Measurements from ENCODE around the gene RAPGEF1.
A peak's percentile ranks its signal among the peaks of the same experiment; 100 is the strongest.

Gene RAPGEF1

GRCh38 chr9:131598121-131598520 lies 141.8 kb downstream of the RAPGEF1 start:
- no peaks in the 10 kb centered on the region for H3K27me3 ChIP-seq (ENCODE audit: insufficient read depth, poor library complexity, severe bottlenecking)
- peak; percentile 99 to 100 for DNase-seq (ENCODE audit: low read depth in 1 of 2, low spot score in 1 of 2)
- peak overlapping the region; percentile 84 for H3K27ac ChIP-seq (replicated peaks)
- TF ChIP-seq, protein P1, sequence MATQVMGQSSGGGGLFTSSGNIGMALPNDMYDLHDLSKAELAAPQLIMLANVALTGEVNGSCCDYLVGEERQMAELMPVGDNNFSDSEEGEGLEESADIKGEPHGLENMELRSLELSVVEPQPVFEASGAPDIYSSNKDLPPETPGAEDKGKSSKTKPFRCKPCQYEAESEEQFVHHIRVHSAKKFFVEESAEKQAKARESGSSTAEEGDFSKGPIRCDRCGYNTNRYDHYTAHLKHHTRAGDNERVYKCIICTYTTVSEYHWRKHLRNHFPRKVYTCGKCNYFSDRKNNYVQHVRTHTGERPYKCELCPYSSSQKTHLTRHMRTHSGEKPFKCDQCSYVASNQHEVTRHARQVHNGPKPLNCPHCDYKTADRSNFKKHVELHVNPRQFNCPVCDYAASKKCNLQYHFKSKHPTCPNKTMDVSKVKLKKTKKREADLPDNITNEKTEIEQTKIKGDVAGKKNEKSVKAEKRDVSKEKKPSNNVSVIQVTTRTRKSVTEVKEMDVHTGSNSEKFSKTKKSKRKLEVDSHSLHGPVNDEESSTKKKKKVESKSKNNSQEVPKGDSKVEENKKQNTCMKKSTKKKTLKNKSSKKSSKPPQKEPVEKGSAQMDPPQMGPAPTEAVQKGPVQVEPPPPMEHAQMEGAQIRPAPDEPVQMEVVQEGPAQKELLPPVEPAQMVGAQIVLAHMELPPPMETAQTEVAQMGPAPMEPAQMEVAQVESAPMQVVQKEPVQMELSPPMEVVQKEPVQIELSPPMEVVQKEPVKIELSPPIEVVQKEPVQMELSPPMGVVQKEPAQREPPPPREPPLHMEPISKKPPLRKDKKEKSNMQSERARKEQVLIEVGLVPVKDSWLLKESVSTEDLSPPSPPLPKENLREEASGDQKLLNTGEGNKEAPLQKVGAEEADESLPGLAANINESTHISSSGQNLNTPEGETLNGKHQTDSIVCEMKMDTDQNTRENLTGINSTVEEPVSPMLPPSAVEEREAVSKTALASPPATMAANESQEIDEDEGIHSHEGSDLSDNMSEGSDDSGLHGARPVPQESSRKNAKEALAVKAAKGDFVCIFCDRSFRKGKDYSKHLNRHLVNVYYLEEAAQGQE (IDR thresholded peaks at IDR 0.05; ENCODE audit: insufficient replicate concordance, low read depth) = peak; percentile 61
- TF ChIP-seq POLR2AphosphoS5 (IDR thresholded peaks at IDR 0.05; ENCODE audit: low read depth) (peak; percentile 99), SPI1 (IDR thresholded peaks at IDR 0.05; ENCODE audit: borderline replicate concordance, low read depth) (peak; percentile 99), GABPA (IDR thresholded peaks at IDR 0.05; ENCODE audit: low read depth) (peak; percentile 54; the same call in 1 of the 2 replicates)
- TF ChIP-seq, protein P2, sequence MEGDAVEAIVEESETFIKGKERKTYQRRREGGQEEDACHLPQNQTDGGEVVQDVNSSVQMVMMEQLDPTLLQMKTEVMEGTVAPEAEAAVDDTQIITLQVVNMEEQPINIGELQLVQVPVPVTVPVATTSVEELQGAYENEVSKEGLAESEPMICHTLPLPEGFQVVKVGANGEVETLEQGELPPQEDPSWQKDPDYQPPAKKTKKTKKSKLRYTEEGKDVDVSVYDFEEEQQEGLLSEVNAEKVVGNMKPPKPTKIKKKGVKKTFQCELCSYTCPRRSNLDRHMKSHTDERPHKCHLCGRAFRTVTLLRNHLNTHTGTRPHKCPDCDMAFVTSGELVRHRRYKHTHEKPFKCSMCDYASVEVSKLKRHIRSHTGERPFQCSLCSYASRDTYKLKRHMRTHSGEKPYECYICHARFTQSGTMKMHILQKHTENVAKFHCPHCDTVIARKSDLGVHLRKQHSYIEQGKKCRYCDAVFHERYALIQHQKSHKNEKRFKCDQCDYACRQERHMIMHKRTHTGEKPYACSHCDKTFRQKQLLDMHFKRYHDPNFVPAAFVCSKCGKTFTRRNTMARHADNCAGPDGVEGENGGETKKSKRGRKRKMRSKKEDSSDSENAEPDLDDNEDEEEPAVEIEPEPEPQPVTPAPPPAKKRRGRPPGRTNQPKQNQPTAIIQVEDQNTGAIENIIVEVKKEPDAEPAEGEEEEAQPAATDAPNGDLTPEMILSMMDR (IDR thresholded peaks at IDR 0.05; ENCODE audit: insufficient read depth, low read length) = no peak
- no peak overlapping the region for H3K4me3 ChIP-seq (replicated peaks; ENCODE audit: insufficient read depth, low read length)

DNA sequence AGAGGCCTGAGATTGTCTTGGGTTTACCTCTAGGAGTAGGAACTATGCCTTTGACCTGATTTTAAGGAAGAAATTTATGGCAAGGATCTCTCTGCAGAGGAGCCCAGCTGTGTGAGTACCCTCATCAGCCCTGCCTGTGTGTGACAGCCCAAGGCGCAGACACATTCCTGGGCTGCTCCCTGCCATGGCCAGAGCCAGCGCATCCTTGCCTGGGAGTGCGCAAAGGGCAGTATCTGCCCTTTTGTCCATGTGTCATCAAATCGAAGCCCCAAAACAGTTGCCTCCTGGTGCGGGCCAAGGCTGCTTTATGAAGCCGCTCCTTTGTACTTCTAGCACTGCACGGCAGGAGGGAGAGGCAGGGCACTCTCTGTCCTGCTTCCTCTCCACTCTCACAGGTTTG lies 142.6 kb downstream of the RAPGEF1 start:
- H3K27ac ChIP-seq (replicated peaks) = peak overlapping the region; percentile 84
- no peak for TF ChIP-seq SPI1 (IDR thresholded peaks at IDR 0.05; ENCODE audit: borderline replicate concordance, low read depth)
- TF ChIP-seq, protein P1 (IDR thresholded peaks at IDR 0.05; ENCODE audit: insufficient replicate concordance, low read depth) = no peak
- TF ChIP-seq, protein P2 (IDR thresholded peaks at IDR 0.05; ENCODE audit: insufficient read depth, low read length) = no peak
- no peak for TF ChIP-seq POLR2AphosphoS5 (IDR thresholded peaks at IDR 0.05; ENCODE audit: low read depth)
- no peak for TF ChIP-seq GABPA (IDR thresholded peaks at IDR 0.05; ENCODE audit: low read depth)
- H3K4me3 ChIP-seq (replicated peaks; ENCODE audit: insufficient read depth, low read length) = no peak overlapping the region
- no peak for DNase-seq (ENCODE audit: low read depth in 1 of 2, low spot score in 1 of 2)
- no peaks in the 10 kb centered on the region for H3K27me3 ChIP-seq (ENCODE audit: insufficient read depth, poor library complexity, severe bottlenecking)

DNA sequence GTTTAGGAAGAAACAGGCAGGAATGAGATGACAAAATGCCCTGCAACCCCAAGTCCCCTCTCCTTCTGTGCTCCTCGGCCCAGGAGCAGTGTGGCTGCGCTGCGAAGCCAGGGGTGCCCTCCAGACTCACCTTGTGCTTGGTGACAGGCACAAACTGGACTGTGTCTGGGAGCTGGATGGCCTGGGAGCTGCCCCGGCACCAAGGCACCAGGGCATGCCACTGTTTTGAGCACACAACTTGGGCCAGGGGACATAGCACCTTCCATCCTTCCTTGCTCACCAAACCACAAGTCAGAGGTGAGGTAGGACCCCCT lies 143.5 kb downstream of the RAPGEF1 start:
- Histone ChIP-seq H3K27ac (replicated peaks) (peak overlapping the region; percentile 84), H3K4me3 (replicated peaks; ENCODE audit: insufficient read depth, low read length) (no peak overlapping the region), H3K27me3 (ENCODE audit: insufficient read depth, poor library complexity, severe bottlenecking) (no peaks in the 10 kb centered on the region)
- TF ChIP-seq, protein P2 (IDR thresholded peaks at IDR 0.05; ENCODE audit: insufficient read depth, low read length) = no peak
- no peak for TF ChIP-seq SPI1 (IDR thresholded peaks at IDR 0.05; ENCODE audit: borderline replicate concordance, low read depth)
- TF ChIP-seq POLR2AphosphoS5 (IDR thresholded peaks at IDR 0.05; ENCODE audit: low read depth) = no peak
- TF ChIP-seq GABPA (IDR thresholded peaks at IDR 0.05; ENCODE audit: low read depth) = no peak
- DNase-seq (ENCODE audit: low read depth in 1 of 2, low spot score in 1 of 2) = no peak
